Neuronal stem cell (in vitro differentiated cells): ENCODE results near the gene PLET1.
A peak's percentile ranks its signal among the peaks of the same experiment; 100 is the strongest.

Source experiments
- DNase-seq: peaks from one replicate; pipeline ENCODE4 v3.0.0-alpha.2; 2013; ENCODE audit warnings: low spot score
- H2AFZ ChIP-seq: one replicate; pipeline ENCODE4 v1.6.1; 2013; ENCODE audit warnings: mild to moderate bottlenecking, low read length, inconsistent platforms
- H2AK5ac ChIP-seq: 2 replicates; pipeline ENCODE4 v1.6.1; 2013; ENCODE audit warnings: low read depth, mild to moderate bottlenecking, inconsistent platforms, low read length, moderate library complexity, mixed read lengths
- H2BK120ac ChIP-seq: 2 replicates; pipeline ENCODE4 v1.6.1; 2013; ENCODE audit warnings: low read depth, mild to moderate bottlenecking, inconsistent platforms, low read length, moderate library complexity, mixed read lengths
- H2BK12ac ChIP-seq: one replicate; pipeline ENCODE4 v1.6.1; 2013; ENCODE audit warnings: low read length, inconsistent platforms
- H2BK15ac ChIP-seq: 2 replicates; pipeline ENCODE4 v1.6.1; 2013; ENCODE audit warnings: mild to moderate bottlenecking, low read length, inconsistent platforms, mixed read lengths
- H2BK5ac ChIP-seq: one replicate; pipeline ENCODE4 v1.6.1; 2013; ENCODE audit warnings: inconsistent platforms, mild to moderate bottlenecking, low read length, moderate library complexity
- H3K14ac ChIP-seq: one replicate; pipeline ENCODE4 v1.6.1; 2013; ENCODE audit warnings: low read length, inconsistent platforms
- H3K18ac ChIP-seq: 2 replicates; pipeline ENCODE4 v1.6.1; 2013; ENCODE audit warnings: low read length, inconsistent platforms
- H3K23ac ChIP-seq: 2 replicates; pipeline ENCODE4 v1.6.1; 2013; ENCODE audit warnings: low read depth, mild to moderate bottlenecking, mixed read lengths, low read length, inconsistent platforms; ENCODE audit not compliant: poor library complexity
- H3K27ac ChIP-seq: replicated peaks from 3 replicates; pipeline ENCODE4 v1.5.1; 2013; ENCODE audit warnings: low read length, inconsistent platforms
- H3K27me3 ChIP-seq, 3 experiments: 2 replicates each; pipeline ENCODE4 v1.6.1; 2013; ENCODE audit warnings: low read length in 3 of 3, mild to moderate bottlenecking in 2 of 3, inconsistent platforms in 1 of 3, low read depth in 1 of 3, mixed read lengths in 1 of 3, moderate library complexity in 1 of 3; ENCODE audit not compliant: control insufficient read depth in 3 of 3, insufficient read depth in 3 of 3
- H3K36me3 ChIP-seq, 2 donors: replicated peaks in 1 of 2; 2 replicates each; pipeline ENCODE4 v1.6.1; 2013; ENCODE audit warnings: low read length in 2 of 2; ENCODE audit not compliant: control insufficient read depth in 2 of 2, insufficient read depth in 2 of 2
- H3K4ac ChIP-seq: 2 replicates; pipeline ENCODE4 v1.6.1; 2013; ENCODE audit warnings: inconsistent platforms, mild to moderate bottlenecking, low read length, moderate library complexity
- H3K4me1 ChIP-seq, 2 donors: 1 replicate in 1 of 2; 2 replicates in 1 of 2; pipeline ENCODE4 v1.6.1; 2013; ENCODE audit warnings: low read length in 2 of 2, low read depth in 1 of 2; ENCODE audit not compliant: control insufficient read depth in 2 of 2, insufficient read depth in 1 of 2
- H3K4me2 ChIP-seq: one replicate; pipeline ENCODE4 v1.6.1; 2013; ENCODE audit warnings: mild to moderate bottlenecking, low read length, inconsistent platforms; ENCODE audit not compliant: insufficient read depth, poor library complexity, severe bottlenecking
- H3K4me3 ChIP-seq, 2 donors: 2 replicates each; pipeline ENCODE4 v1.5.1; 2013; ENCODE audit warnings: low read length in 2 of 2, mild to moderate bottlenecking in 2 of 2, inconsistent platforms in 1 of 2, moderate library complexity in 1 of 2
- H3K79me1 ChIP-seq: one replicate; pipeline ENCODE4 v1.6.1; 2013; ENCODE audit warnings: low read depth, mild to moderate bottlenecking, inconsistent platforms, low read length, moderate library complexity
- H3K9ac ChIP-seq: one replicate; pipeline ENCODE4 v1.6.1; 2013; ENCODE audit warnings: mild to moderate bottlenecking, low read depth, low read length, inconsistent platforms; ENCODE audit not compliant: poor library complexity
- H3K9me3 ChIP-seq, 2 donors: replicated peaks in 1 of 2; 2 replicates each; pipeline versions ENCODE3 to v1.6.1; 2013; ENCODE audit warnings: low read length in 2 of 2, mild to moderate bottlenecking in 2 of 2, inconsistent platforms in 1 of 2, low read depth in 1 of 2, mixed read lengths in 1 of 2, moderate library complexity in 1 of 2; ENCODE audit not compliant: control insufficient read depth in 2 of 2, insufficient read depth in 1 of 2
- H4K8ac ChIP-seq: one replicate; pipeline ENCODE4 v1.6.1; 2013; ENCODE audit warnings: low read depth, mild to moderate bottlenecking, inconsistent platforms, low read length, moderate library complexity
- H4K91ac ChIP-seq: one replicate; pipeline ENCODE4 v1.6.1; 2013; ENCODE audit warnings: low read length, low read depth, mild to moderate bottlenecking, inconsistent platforms; ENCODE audit not compliant: poor library complexity
- WGBS, 2 donors: extraction: QIAGEN DNeasy Blood & Tissue Kit; methylation state at CpG; one replicate each; pipeline ENCODE4 v1.1.7; 2013; ENCODE audit warnings: missing lambda C conversion rate in 2 of 2, mixed read lengths in 1 of 2; ENCODE audit not compliant: insufficient read length in 2 of 2, insufficient replicate concordance in 1 of 2; ENCODE audit errors: extremely low coverage in 2 of 2; 5-methylcytosine and 5-hydroxymethylcytosine counted together

Gene PLET1

GRCh38 chr11:112255067-112255720 lies 5.5 kb downstream of the PLET1 start:
- Histone ChIP-seq H3K9me3 (peaks cover 0 to 5% of the 10 kb centered on the region in 2 donors), H3K27me3 (no peaks in the 10 kb centered on the region), H2BK120ac (no peak overlapping the region), H3K4me2 (no peak overlapping the region), H3K36me3 (peaks cover 0 to 2% of the 10 kb centered on the region in 2 donors), H3K9ac (peak overlapping the region; percentile 45), H3K4ac (no peak overlapping the region), H4K91ac (no peak overlapping the region), H3K79me1 (no peaks in the 10 kb centered on the region), H3K4me1 (peaks cover 5 to 6% of the 10 kb centered on the region in 2 donors), H3K27ac (no peak overlapping the region), H2BK15ac (no peak overlapping the region), H4K8ac (no peak overlapping the region), H2BK5ac (no peak overlapping the region), H2AK5ac (no peak overlapping the region), H2AFZ (peak overlapping the region; percentile 51), H3K23ac (no peak overlapping the region), H2BK12ac (no peak overlapping the region), H3K14ac (no peak overlapping the region), H3K4me3 (peak overlapping the region in 1 of 2 donors; percentile 53), H3K18ac (peak overlapping the region; percentile 20)
- no CpG with 5 or more reads among the region's 15 CpGs for WGBS, 2 donors
- no peak for DNase-seq

- H2BK12ac ChIP-seq: no peak overlapping the region
- no peak overlapping the region for H3K18ac ChIP-seq
- peaks cover 5 to 6% of the 10 kb centered on the region in 2 donors for H3K4me1 ChIP-seq
- H3K27ac ChIP-seq: no peak overlapping the region
- H2BK15ac ChIP-seq: no peak overlapping the region
- no peak overlapping the region for H4K8ac ChIP-seq
- no peak overlapping the region for H3K4me2 ChIP-seq
- H3K79me1 ChIP-seq: no peaks in the 10 kb centered on the region
- H2AK5ac ChIP-seq: no peak overlapping the region
- WGBS, 2 donors: no CpG with 5 or more reads among the region's 3 CpGs
- H3K4me3 ChIP-seq: peak overlapping the region in 1 of 2 donors; percentile 19
- no peak overlapping the region for H3K14ac ChIP-seq
- H3K23ac ChIP-seq: no peak overlapping the region
- H2BK5ac ChIP-seq: no peak overlapping the region
- no peak overlapping the region for H2BK120ac ChIP-seq
- no peak overlapping the region for H4K91ac ChIP-seq
- no peak overlapping the region for H3K4ac ChIP-seq
- no peaks in the 10 kb centered on the region for H3K27me3 ChIP-seq
- peaks cover 0 to 2% of the 10 kb centered on the region in 2 donors for H3K36me3 ChIP-seq
- H3K9ac ChIP-seq: no peak overlapping the region
- H3K9me3 ChIP-seq: peaks cover 0 to 6% of the 10 kb centered on the region in 2 donors
- H2AFZ ChIP-seq: no peak overlapping the region
- DNase-seq: no peak
Observed at GRCh38 chr11:112253605-112254242, 6.9 kb downstream of the PLET1 start.

- Histone ChIP-seq H2AFZ (no peak overlapping the region), H2BK120ac (no peak overlapping the region), H2AK5ac (no peak overlapping the region), H3K79me1 (no peaks in the 10 kb centered on the region), H3K4me2 (no peak overlapping the region), H4K8ac (no peak overlapping the region), H3K9ac (no peak overlapping the region), H4K91ac (no peak overlapping the region), H3K27ac (no peak overlapping the region), H3K4ac (no peak overlapping the region), H3K18ac (no peak overlapping the region), H3K14ac (no peak overlapping the region), H2BK15ac (no peak overlapping the region), H3K27me3 (no peaks in the 10 kb centered on the region), H3K23ac (no peak overlapping the region), H2BK5ac (no peak overlapping the region), H2BK12ac (no peak overlapping the region), H3K9me3 (peaks cover 0 to 7% of the 10 kb centered on the region in 2 donors), H3K4me3 (no peak overlapping the region), H3K4me1 (peaks cover under 1 to 5% of the 10 kb centered on the region in 2 donors), H3K36me3 (peaks cover 0 to 2% of the 10 kb centered on the region in 2 donors)
- WGBS, 2 donors: no CpG with 5 or more reads among the region's 8 CpGs
- no peak for DNase-seq
Observed at GRCh38 chr11:112249871-112250610, 10.6 kb downstream of the PLET1 start.

- DNase-seq: no peak
- Histone ChIP-seq H3K4me1 (peaks cover 0 to under 1% of the 10 kb centered on the region in 2 donors), H2AFZ (no peak overlapping the region), H2AK5ac (no peak overlapping the region), H3K9me3 (peaks cover 0 to 4% of the 10 kb centered on the region in 2 donors), H2BK15ac (no peak overlapping the region), H2BK120ac (no peak overlapping the region), H2BK5ac (no peak overlapping the region), H3K36me3 (peaks cover 0 to 4% of the 10 kb centered on the region in 2 donors), H4K91ac (no peak overlapping the region), H3K9ac (no peak overlapping the region), H4K8ac (no peak overlapping the region), H3K4me3 (no peak overlapping the region), H3K27me3 (no peaks in the 10 kb centered on the region), H3K27ac (no peak overlapping the region), H3K4ac (no peak overlapping the region), H3K23ac (no peak overlapping the region), H3K14ac (no peak overlapping the region), H2BK12ac (no peak overlapping the region), H3K79me1 (no peaks in the 10 kb centered on the region), H3K4me2 (no peak overlapping the region), H3K18ac (no peak overlapping the region)
- WGBS, 2 donors: no CpG with 5 or more reads among the region's 2 CpGs
Observed at GRCh38 chr11:112248201-112248600, 12.5 kb downstream of the PLET1 start.
